ENCODE results near the gene MGAT3. TPM values are rescaled to one million over a fixed set of nuclear protein-coding genes. Genes with fewer than 3 reads are reported as not detected.

The MGAT3 gene
- polyA plus RNA-seq, 1 of the 3 experiments (the other 2 are of a cell fraction): 0.16 TPM

DNA sequence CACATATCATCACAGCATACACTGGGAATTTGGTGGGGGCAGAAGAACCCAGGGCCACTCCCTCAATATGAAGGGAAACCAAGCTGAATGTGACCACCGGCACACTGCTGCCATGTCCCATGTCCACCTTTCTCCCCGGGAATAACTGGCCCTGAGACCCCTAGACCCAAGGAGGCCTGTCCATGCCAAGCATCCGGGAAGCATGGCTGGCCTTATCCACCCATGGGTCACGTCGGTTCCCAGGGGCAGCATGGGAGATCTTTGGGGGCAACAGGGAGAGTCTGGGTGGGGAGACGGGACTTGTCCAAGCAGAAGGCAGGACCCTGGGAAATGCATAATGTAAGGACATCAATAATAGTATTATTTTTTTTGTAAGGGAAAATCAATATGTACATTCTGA, 34.9 kb downstream of the MGAT3 start:
- Histone ChIP-seq H2AFZ (ENCODE audit: low read depth) (no peak overlapping the region), H3F3A (replicated peaks; ENCODE audit: insufficient read depth) (no peaks in the 10 kb centered on the region), H3K79me2 (ENCODE audit: insufficient read depth) (no peaks in the 10 kb centered on the region), H3K4me2 (no peak overlapping the region), H3K4me1 (ENCODE audit: control insufficient read depth in 1 of 2, insufficient read depth in 2 of 2, low read depth in 1 of 2, low read length in 1 of 2) (peaks cover 0 to 5% of the 10 kb centered on the region in 2 experiments; a peak in 1 of 4 replicates), H3K9me2 (no peaks in the 10 kb centered on the region), H4K20me1 (ENCODE audit: insufficient read depth) (no peaks in the 10 kb centered on the region), H3K9me3 (no peaks in the 10 kb centered on the region), H3K36me3 (replicated peaks in 1 of 2; ENCODE audit: control insufficient read depth in 1 of 2, insufficient read depth in 2 of 2, low read length in 1 of 2) (no peaks in the 10 kb centered on the region), H3K27ac (ENCODE audit: low read depth in 2 of 2, low read length in 1 of 2) (no peak overlapping the region), H3K9ac (no peak overlapping the region), H3K4me3 (ENCODE audit: low read depth in 2 of 2, low read length in 1 of 2) (no peak overlapping the region), H3K27me3 (ENCODE audit: insufficient read depth) (no peaks in the 10 kb centered on the region)
- TF ChIP-seq SIN3A (IDR thresholded peaks at IDR 0.05; ENCODE audit: borderline replicate concordance, low read depth, low read length) (no peak), MXI1 (IDR thresholded peaks at IDR 0.05; ENCODE audit: low read depth, low read length) (no peak), RCOR1 (IDR thresholded peaks at IDR 0.05; ENCODE audit: low read length) (no peak), GATA2 (CRISPR knock-in tag; IDR thresholded peaks at IDR 0.05) (no peak), EP300 (IDR thresholded peaks at IDR 0.05; ENCODE audit: borderline replicate concordance in 1 of 2, low read depth in 1 of 2, low read length in 1 of 2) (no peak), JUND (IDR thresholded peaks at IDR 0.05) (no peak)
- TF ChIP-seq, protein P1, sequence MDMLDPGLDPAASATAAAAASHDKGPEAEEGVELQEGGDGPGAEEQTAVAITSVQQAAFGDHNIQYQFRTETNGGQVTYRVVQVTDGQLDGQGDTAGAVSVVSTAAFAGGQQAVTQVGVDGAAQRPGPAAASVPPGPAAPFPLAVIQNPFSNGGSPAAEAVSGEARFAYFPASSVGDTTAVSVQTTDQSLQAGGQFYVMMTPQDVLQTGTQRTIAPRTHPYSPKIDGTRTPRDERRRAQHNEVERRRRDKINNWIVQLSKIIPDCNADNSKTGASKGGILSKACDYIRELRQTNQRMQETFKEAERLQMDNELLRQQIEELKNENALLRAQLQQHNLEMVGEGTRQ (IDR thresholded peaks at IDR 0.05; ENCODE audit: borderline replicate concordance, low read depth, low read length): no peak
- DNase-seq: no peak
- POLR2A ChIA-PET: interaction anchor here (1.7 kb wide), 1 partner anchor 10 kb away, joined by 4 read pairs; the partner anchor contains the start of gene MIEF1
- CTCF ChIA-PET: interaction anchor here (1.2 to 3.3 kb wide), 2 partner anchors 25 to 38 kb away, joined by 5 to 18 read pairs; no protein-coding TSS in a partner anchor
- WGBS (ENCODE audit: low lambda C conversion rate): 100% methylated on average over 1 of the region's 6 CpGs

DNA sequence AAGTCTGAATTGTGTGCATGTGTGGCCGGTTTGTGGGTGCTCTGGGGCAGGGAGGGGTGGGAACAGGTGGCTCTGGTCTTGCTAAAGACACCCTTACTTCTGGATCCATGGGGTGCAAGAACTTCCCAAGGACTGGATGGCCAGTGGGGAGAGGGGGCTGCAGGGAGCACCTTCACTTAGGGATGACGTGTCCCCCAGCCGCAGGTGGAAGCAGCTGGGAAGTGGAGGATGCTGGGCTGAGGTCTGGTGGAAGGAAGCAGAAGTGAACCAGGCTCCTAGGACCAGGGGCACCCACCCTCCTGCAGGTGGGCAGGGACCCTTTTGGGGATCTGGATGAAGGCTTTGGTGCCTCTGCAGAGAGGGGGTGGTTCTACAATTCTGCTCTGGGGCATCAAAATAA, 35.4 kb downstream of the MGAT3 start:
- Histone ChIP-seq H3K4me1 (ENCODE audit: control insufficient read depth in 1 of 2, insufficient read depth in 2 of 2, low read depth in 1 of 2, low read length in 1 of 2) (peaks cover 0 to 5% of the 10 kb centered on the region in 2 experiments; a peak in 1 of 4 replicates), H3K9me3 (no peaks in the 10 kb centered on the region), H3K9ac (no peak overlapping the region), H3K4me3 (ENCODE audit: low read depth in 2 of 2, low read length in 1 of 2) (no peak overlapping the region), H3K27me3 (ENCODE audit: insufficient read depth) (no peaks in the 10 kb centered on the region), H3K9me2 (no peaks in the 10 kb centered on the region), H3K79me2 (ENCODE audit: insufficient read depth) (no peaks in the 10 kb centered on the region), H3F3A (replicated peaks; ENCODE audit: insufficient read depth) (no peaks in the 10 kb centered on the region), H2AFZ (ENCODE audit: low read depth) (no peak overlapping the region), H4K20me1 (ENCODE audit: insufficient read depth) (no peaks in the 10 kb centered on the region), H3K36me3 (replicated peaks in 1 of 2; ENCODE audit: control insufficient read depth in 1 of 2, insufficient read depth in 2 of 2, low read length in 1 of 2) (no peaks in the 10 kb centered on the region), H3K4me2 (no peak overlapping the region), H3K27ac (ENCODE audit: low read depth in 2 of 2, low read length in 1 of 2) (no peak overlapping the region)
- TF ChIP-seq YY1 (IDR thresholded peaks at IDR 0.05; ENCODE audit: low read depth) (no peak), MXI1 (IDR thresholded peaks at IDR 0.05; ENCODE audit: low read depth, low read length) (no peak), RXRA (IDR thresholded peaks at IDR 0.05; ENCODE audit: borderline replicate concordance, low read depth) (no peak), NRF1 (IDR thresholded peaks at IDR 0.05; ENCODE audit: low read depth, low read length) (no peak), GABPA (IDR thresholded peaks at IDR 0.05; ENCODE audit: low read depth) (no peak), TEAD4 (IDR thresholded peaks at IDR 0.05; ENCODE audit: borderline replicate concordance, insufficient read depth) (no peak), GATA2 (CRISPR knock-in tag; IDR thresholded peaks at IDR 0.05) (no peak), FOSL2 (IDR thresholded peaks at IDR 0.05; ENCODE audit: borderline replicate concordance, low read depth) (no peak), ELF1 (IDR thresholded peaks at IDR 0.05) (no peak), TCF12 (IDR thresholded peaks at IDR 0.05) (no peak)
- TF ChIP-seq, protein P2, sequence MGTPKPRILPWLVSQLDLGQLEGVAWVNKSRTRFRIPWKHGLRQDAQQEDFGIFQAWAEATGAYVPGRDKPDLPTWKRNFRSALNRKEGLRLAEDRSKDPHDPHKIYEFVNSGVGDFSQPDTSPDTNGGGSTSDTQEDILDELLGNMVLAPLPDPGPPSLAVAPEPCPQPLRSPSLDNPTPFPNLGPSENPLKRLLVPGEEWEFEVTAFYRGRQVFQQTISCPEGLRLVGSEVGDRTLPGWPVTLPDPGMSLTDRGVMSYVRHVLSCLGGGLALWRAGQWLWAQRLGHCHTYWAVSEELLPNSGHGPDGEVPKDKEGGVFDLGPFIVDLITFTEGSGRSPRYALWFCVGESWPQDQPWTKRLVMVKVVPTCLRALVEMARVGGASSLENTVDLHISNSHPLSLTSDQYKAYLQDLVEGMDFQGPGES (IDR thresholded peaks at IDR 0.05; ENCODE audit: low read depth, low read length): no peak
- TF ChIP-seq, protein P3, sequence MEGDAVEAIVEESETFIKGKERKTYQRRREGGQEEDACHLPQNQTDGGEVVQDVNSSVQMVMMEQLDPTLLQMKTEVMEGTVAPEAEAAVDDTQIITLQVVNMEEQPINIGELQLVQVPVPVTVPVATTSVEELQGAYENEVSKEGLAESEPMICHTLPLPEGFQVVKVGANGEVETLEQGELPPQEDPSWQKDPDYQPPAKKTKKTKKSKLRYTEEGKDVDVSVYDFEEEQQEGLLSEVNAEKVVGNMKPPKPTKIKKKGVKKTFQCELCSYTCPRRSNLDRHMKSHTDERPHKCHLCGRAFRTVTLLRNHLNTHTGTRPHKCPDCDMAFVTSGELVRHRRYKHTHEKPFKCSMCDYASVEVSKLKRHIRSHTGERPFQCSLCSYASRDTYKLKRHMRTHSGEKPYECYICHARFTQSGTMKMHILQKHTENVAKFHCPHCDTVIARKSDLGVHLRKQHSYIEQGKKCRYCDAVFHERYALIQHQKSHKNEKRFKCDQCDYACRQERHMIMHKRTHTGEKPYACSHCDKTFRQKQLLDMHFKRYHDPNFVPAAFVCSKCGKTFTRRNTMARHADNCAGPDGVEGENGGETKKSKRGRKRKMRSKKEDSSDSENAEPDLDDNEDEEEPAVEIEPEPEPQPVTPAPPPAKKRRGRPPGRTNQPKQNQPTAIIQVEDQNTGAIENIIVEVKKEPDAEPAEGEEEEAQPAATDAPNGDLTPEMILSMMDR (IDR thresholded peaks at IDR 0.05): no peak
- POLR2A ChIA-PET: no interaction called here
- CTCF ChIA-PET: interaction anchor here (1.0 to 3.3 kb wide), 3 partner anchors 25 to 37 kb away, joined by 5 to 18 read pairs (median 5); no protein-coding TSS in a partner anchor
- 18% methylated on average over 1 of the region's 3 CpGs for WGBS (ENCODE audit: low lambda C conversion rate)
- no peak for DNase-seq

Data from SK-N-SH (cell line).